ENCODE data around the gene UCK1.

Gene UCK1

DNA sequence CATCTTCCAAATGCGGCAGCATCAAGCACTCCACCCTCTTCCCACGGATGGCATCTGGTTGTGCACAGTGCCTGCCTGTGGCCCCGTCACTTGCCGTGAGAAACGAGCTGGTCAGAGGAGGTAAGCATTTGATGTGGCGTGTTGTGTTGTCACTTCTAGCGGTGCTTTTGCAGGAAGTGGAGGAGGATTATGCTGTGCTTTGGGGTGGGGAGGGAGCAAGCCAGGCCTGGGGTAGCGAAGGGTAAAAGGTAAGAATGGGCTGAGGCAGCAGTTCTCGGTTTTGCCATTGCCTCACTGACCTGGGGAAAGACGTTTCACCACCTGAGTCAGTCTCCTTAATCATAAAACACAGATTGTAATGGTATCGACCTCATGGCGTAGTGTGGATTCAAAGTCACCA is 30.7 kb downstream of the UCK1 start:
- H3K4me3 ChIP-seq (ENCODE audit: low read depth, low read length), result no peak overlapping the region
- TF ChIP-seq, protein P1, sequence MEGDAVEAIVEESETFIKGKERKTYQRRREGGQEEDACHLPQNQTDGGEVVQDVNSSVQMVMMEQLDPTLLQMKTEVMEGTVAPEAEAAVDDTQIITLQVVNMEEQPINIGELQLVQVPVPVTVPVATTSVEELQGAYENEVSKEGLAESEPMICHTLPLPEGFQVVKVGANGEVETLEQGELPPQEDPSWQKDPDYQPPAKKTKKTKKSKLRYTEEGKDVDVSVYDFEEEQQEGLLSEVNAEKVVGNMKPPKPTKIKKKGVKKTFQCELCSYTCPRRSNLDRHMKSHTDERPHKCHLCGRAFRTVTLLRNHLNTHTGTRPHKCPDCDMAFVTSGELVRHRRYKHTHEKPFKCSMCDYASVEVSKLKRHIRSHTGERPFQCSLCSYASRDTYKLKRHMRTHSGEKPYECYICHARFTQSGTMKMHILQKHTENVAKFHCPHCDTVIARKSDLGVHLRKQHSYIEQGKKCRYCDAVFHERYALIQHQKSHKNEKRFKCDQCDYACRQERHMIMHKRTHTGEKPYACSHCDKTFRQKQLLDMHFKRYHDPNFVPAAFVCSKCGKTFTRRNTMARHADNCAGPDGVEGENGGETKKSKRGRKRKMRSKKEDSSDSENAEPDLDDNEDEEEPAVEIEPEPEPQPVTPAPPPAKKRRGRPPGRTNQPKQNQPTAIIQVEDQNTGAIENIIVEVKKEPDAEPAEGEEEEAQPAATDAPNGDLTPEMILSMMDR (conservative IDR thresholded peaks at IDR 0.05; ENCODE audit: low read depth, low read length), result no peak

DNA sequence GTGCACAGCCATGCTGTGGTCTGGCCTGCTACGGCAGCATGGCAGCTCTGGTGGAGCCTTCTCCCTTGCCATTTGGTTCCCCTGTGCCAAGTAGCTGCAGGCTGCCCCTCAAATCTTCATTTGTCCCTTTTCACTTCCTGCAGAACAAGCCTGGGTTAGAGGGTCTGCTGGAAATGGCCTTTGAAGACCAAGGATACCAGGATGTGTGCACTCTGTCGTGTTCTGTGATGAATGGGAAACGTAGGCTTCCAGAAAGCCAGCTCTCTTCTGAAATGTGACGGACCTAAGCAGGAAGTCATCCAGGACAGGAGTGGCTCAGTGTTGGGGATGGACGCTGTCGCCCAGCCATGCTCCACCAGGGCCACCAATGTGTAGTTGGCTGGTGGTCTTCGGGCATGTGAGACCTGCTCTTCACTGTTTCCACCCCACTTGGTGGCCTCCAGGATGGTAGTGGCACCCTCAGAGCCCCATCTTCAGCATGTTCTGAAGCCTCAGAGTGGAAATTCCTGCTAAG is 31.8 kb downstream of the UCK1 start:
- DNase-seq (ENCODE audit: low read depth), result no peak
- no peak overlapping the region for H3K4me3 ChIP-seq (ENCODE audit: low read depth, low read length)
- TF ChIP-seq, protein P1 (conservative IDR thresholded peaks at IDR 0.05; ENCODE audit: low read depth, low read length), result no peak

More for the DNA sequence above, 30.7 kb downstream of the UCK1 start:
- DNase-seq (ENCODE audit: low read depth), result no peak

DNA sequence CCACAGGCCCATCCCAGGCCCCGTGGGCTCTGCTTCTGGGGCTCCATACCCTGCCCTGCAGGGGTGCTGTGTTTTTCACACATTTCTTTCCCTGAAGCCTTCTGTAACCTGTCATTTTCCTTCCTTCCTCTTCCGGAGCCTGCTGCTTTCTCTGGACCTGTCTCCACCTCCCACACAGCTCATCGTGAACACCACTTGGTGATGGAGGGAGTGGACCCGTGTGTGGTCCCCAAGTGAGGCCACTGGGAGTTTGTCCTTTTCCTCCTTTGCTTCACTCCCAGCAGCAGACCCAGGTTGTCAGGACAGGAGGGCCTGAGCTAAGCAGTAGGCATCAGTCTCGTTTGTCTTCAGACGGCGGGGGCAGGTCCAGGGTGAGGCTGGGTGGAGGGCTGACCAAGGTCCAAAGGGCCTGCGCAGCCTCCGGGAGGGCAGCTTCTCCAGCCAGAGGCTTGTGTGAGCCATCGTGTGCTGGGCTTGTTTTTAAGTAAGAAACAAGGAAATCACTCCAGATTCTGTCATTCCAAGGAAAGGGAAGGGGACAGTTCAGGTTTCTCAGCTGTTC is 34.1 kb downstream of the UCK1 start:
- no peak overlapping the region for H3K4me3 ChIP-seq (ENCODE audit: low read depth, low read length)
- TF ChIP-seq, protein P1 (conservative IDR thresholded peaks at IDR 0.05; ENCODE audit: low read depth, low read length), result no peak
- DNase-seq (ENCODE audit: low read depth), result no peak

DNA sequence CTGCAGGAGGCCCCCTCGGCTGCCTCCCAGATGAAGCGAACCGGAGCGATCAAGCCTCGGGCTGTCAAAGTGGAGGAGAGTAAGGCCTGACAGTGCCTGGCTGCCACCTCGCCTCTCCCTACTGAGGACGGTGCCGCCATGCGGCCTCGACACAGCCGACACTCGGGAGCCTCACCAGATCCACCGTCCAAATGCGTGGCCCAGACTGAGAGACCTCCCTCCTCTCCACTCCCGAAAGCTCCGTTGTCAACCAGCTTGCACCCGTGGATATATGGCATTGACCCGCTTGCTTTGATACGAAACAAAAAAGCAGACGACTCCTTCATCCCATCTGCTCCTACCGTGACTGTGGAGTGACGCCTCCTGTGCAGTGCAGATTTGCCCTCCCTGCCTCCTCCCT is 35.3 kb downstream of the UCK1 start:
- no peak for DNase-seq (ENCODE audit: low read depth)
- TF ChIP-seq, protein P1 (conservative IDR thresholded peaks at IDR 0.05; ENCODE audit: low read depth, low read length), result no peak
- H3K4me3 ChIP-seq (ENCODE audit: low read depth, low read length), result no peak overlapping the region

DNA sequence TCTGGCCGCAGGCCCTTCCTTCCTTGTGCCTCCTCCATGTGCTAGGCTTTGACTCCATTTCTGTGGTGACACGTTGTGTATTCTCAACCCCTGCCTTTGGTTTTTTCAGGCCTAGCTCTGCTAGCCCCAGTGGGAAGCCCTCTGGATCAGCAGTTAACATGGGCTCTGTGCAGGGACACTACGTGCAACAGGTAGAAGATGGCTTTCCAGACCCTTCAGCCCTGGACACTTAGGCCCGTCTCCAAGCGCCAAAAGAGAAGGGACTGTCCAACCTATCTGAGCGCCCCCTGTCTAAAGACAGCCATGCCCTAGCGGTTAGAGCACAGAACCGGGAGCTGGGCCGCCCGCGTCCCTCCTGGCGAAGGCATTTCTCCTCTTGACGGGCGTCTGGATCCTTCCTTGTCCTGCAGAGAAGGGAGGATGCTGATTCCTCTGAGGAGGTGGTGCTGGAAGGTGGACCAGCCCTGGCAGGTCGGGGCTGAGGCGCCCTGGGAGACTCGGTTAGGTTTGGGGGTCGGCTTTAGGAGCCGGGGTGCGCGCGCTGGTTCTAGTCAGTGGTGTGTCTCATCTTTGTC is 36.7 kb downstream of the UCK1 start:
- no peak for DNase-seq (ENCODE audit: low read depth)
- H3K4me3 ChIP-seq (ENCODE audit: low read depth, low read length), result no peak overlapping the region
- TF ChIP-seq, protein P1 (conservative IDR thresholded peaks at IDR 0.05; ENCODE audit: low read depth, low read length), result no peak

DNA sequence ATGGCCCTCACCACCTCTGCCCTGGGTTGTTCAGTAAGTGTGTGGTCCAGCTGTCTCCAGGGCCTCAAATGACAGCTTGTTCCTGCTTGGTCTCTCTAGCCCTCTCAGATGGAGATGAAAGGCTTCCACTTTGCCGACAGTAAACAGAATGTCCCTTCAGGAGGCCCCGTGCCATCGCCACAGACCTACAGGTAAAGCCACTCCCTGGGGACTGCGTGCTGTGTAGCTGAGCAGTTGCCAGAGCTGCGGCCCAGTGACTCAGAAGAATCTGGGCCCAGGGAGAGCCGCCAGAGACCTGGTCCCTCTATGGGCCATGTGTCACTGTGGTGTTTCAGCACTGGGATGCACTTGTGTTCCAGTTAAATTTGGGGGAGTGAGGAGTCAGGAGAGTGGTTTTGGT is 39.0 kb downstream of the UCK1 start:
- TF ChIP-seq, protein P1 (conservative IDR thresholded peaks at IDR 0.05; ENCODE audit: low read depth, low read length), result no peak
- no peak for DNase-seq (ENCODE audit: low read depth)
- no peak overlapping the region for H3K4me3 ChIP-seq (ENCODE audit: low read depth, low read length)
